ENCODE results near the gene LPA. TPM values are rescaled to one million over a fixed set of nuclear protein-coding genes. Genes with fewer than 3 reads are reported as not detected.

Gene LPA
- total and polyA plus RNA-seq, 9 donors, result 0.01 to 1.4 (median 0.43) TPM

DNA sequence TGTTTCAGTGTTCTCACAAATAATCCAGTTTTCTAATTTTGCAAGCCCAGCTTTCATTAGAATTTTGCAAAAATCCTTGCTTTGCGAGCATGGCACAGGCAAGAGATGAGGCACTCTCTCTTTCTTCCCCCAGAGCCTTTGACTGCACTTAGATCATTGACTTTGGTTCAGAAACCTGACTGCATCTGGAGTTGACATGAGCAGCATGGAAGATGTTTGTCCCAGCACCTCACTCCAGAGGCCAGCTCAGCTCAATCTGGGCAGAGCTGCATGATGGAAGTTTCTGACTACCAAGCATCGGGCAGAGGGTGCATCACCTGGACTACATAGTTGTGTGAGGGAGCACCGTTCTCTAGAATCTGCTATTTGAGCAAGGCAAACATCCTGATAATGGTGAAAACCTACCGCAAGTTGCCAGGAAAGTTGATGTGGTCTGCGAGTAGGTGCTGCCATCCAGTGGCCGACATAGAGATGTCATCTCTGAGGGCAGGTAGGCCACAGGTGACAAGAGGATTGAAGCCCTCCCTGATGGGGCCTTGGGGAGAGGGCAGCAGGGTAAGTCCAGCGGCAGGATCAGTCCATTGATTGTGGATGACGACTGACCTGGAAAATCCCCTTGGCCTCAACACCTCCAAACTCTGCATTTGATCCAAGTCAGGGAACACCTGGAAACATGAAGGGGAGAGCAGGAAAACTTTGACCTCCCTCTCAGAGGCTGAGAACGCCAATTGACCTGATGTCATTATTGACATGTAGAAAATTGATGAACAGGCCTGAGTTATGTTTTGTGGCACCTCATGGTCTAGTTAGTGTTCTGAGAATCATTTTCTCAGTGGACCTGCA is 3.8 kb upstream of the LPA start:
- intact Hi-C loops (cut with DNase I), result no loop called here
- H3K9me3 ChIP-seq, result no peaks in the 10 kb centered on the region
- no peaks in the 10 kb centered on the region for H3K36me3 ChIP-seq
- TF ChIP-seq EP300 (IDR thresholded peaks at IDR 0.05) (no peak), POLR2A (IDR thresholded peaks at IDR 0.05) (no peak)
- TF ChIP-seq, protein P1, sequence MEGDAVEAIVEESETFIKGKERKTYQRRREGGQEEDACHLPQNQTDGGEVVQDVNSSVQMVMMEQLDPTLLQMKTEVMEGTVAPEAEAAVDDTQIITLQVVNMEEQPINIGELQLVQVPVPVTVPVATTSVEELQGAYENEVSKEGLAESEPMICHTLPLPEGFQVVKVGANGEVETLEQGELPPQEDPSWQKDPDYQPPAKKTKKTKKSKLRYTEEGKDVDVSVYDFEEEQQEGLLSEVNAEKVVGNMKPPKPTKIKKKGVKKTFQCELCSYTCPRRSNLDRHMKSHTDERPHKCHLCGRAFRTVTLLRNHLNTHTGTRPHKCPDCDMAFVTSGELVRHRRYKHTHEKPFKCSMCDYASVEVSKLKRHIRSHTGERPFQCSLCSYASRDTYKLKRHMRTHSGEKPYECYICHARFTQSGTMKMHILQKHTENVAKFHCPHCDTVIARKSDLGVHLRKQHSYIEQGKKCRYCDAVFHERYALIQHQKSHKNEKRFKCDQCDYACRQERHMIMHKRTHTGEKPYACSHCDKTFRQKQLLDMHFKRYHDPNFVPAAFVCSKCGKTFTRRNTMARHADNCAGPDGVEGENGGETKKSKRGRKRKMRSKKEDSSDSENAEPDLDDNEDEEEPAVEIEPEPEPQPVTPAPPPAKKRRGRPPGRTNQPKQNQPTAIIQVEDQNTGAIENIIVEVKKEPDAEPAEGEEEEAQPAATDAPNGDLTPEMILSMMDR (IDR thresholded peaks at IDR 0.05), result no peak
- H3K4me3 ChIP-seq, result no peak overlapping the region
- H3K27ac ChIP-seq, result no peak overlapping the region
- WGBS, 3 donors, result 30 to 39% (median 32%) methylated on average over 9 of the region's 9 CpGs
- no peaks in the 10 kb centered on the region for H3K27me3 ChIP-seq
- no peak for DNase-seq
- H3K4me1 ChIP-seq (ENCODE audit: insufficient read depth), result no peaks in the 10 kb centered on the region

DNA sequence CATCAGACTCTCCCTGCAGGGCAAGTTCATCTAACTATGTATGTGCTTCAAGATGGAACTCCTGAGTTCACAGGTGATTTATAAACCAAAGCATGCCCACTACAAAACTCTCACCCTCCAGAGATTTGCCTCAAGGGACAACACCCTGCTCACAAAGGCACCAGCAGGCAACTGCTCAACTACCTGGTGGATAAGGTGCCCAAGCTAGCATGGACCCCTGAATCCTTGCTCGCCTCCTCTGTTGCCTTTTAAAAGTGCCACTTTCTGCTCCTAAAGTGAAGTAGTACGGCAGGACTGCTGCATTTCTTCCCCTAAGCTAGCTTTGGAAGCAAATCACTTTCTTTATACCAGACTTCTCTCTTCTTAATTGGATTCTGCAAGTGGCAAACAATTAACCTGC is 1.2 kb downstream of the LPA start:
- TF ChIP-seq POLR2A (IDR thresholded peaks at IDR 0.05) (no peak), EP300 (IDR thresholded peaks at IDR 0.05) (no peak)
- TF ChIP-seq, protein P1 (IDR thresholded peaks at IDR 0.05), result no peak
- Histone ChIP-seq H3K27me3 (no peaks in the 10 kb centered on the region), H3K36me3 (no peaks in the 10 kb centered on the region), H3K4me1 (ENCODE audit: insufficient read depth) (no peaks in the 10 kb centered on the region), H3K9me3 (no peaks in the 10 kb centered on the region), H3K4me3 (no peak overlapping the region), H3K27ac (no peak overlapping the region)
- intact Hi-C loops (cut with DNase I), result no loop called here
- WGBS, 3 donors, result 69 to 81% (median 71%) methylated on average over 2 of the region's 2 CpGs
- DNase-seq, result no peak

DNA sequence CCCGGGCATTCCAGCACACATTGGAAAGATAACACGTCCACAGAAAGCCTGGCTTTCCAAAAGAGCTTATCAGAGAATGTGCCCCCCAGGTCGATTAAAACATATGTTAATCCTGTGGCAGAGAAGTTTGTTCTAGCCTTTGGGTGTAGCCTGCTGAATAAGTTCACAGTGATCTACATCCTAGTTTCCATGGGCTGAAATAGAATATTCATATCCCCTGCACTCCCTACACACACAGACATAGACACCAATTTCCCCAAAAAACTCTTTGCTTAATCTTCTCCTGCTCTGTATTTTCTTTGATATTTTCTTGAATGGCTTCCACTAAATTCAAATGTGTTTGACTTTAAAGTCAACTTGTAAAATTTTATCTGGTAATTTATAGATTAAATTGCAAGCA is 1.6 kb downstream of the LPA start:
- Histone ChIP-seq H3K4me3 (no peak overlapping the region), H3K36me3 (no peaks in the 10 kb centered on the region), H3K27me3 (no peaks in the 10 kb centered on the region), H3K4me1 (ENCODE audit: insufficient read depth) (no peaks in the 10 kb centered on the region), H3K27ac (no peak overlapping the region), H3K9me3 (peaks cover 0 to 1% of the 10 kb centered on the region in 2 donors)
- intact Hi-C loops (cut with DNase I), result no loop called here
- 5 to 9% (median 6%) methylated on average over 3 of the region's 3 CpGs for WGBS, 3 donors
- DNase-seq, result no peak
- no peak for TF ChIP-seq EP300 (IDR thresholded peaks at IDR 0.05)
- TF ChIP-seq POLR2A (IDR thresholded peaks at IDR 0.05), result no peak
- TF ChIP-seq, protein P1 (IDR thresholded peaks at IDR 0.05), result no peak

DNA sequence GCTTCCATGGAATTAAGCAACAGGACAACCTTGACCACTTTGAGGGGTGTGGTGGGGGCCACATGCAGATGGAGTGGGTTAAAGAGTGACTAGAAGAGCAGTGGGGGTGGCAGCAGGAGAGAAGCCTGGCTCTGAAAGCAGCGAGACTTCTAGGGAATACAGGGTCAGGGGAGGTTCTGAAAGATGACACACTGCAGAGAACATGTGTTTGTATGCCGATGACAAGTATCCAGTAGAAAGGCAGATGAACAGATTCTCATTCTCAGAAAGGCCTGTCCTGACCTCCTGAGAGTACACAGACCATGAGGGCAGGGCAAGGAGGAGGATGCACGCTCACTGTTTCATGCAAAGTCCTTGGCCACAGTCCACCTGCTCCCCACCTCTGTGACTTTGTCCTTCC is 2.9 kb downstream of the LPA start:
- DNase-seq, result no peak
- no peaks in the 10 kb centered on the region for H3K36me3 ChIP-seq
- H3K27me3 ChIP-seq, result no peaks in the 10 kb centered on the region
- TF ChIP-seq, protein P1 (IDR thresholded peaks at IDR 0.05), result no peak
- TF ChIP-seq POLR2A (IDR thresholded peaks at IDR 0.05) (no peak), EP300 (IDR thresholded peaks at IDR 0.05) (no peak)
- H3K4me1 ChIP-seq (ENCODE audit: insufficient read depth), result no peaks in the 10 kb centered on the region
- H3K9me3 ChIP-seq, result peaks cover 0 to 2% of the 10 kb centered on the region in 2 donors
- WGBS, 3 donors, result 62 to 66% (median 65%) methylated on average over 3 of the region's 3 CpGs
- intact Hi-C loops (cut with DNase I), result no loop called here
- H3K4me3 ChIP-seq, result no peak overlapping the region
- H3K27ac ChIP-seq, result no peak overlapping the region

Measured in ovary (tissue), 9 donors.